HEK293T (cell line): Measurements from ENCODE around the gene LMCD1.

ENCODE experiments used
- ARNT ChIP-seq: fragments of 450-650 bp; IDR thresholded peaks from 2 replicates; pipeline ENCODE4 v1.6.1; 2017; ENCODE audit warnings: mild to moderate bottlenecking
- ELF4 ChIP-seq: fragments of 450-650 bp; IDR thresholded peaks from 2 replicates; pipeline ENCODE4 v1.6.1; 2017; ENCODE audit warnings: antibody characterized with exemption
- FOXA1 ChIP-seq: fragments of 450-650 bp; IDR thresholded peaks from 2 replicates; pipeline ENCODE4 v1.6.1; 2016; ENCODE audit warnings: mild to moderate bottlenecking
- HDGF ChIP-seq: fragments of 450-650 bp; IDR thresholded peaks from 2 replicates; pipeline ENCODE4 v1.6.1; 2017; ENCODE audit warnings: antibody characterized with exemption, borderline replicate concordance
- NFRKB ChIP-seq: fragments of 450-650 bp; IDR thresholded peaks from 2 replicates; pipeline ENCODE4 v1.6.1; 2016; ENCODE audit warnings: mild to moderate bottlenecking, moderate library complexity
- SP1 ChIP-seq: fragments of 450-650 bp; IDR thresholded peaks from 2 replicates; pipeline ENCODE4 v1.6.1; 2017

GRCh38 chr3:8503461-8503860 lies 1.8 kb downstream of the LMCD1 start:
- TF ChIP-seq ARNT, result no peak
- TF ChIP-seq ELF4, result no peak
- no peak for TF ChIP-seq NFRKB
- no peak for TF ChIP-seq FOXA1
- TF ChIP-seq SP1, result no peak
- no peak for TF ChIP-seq HDGF
